B cell (primary cell): ENCODE results near the gene CFAP97D2. TPM values are rescaled to one million over a fixed set of nuclear protein-coding genes. Genes with fewer than 3 reads are reported as not detected.

Experiments used
- ATAC-seq: fragments of 200-7000 bp; cut with Tn5 transposase; one replicate; pipeline ENCODE4 v1.10.0; 2021; ENCODE audit warnings: low read depth, mild to moderate bottlenecking, moderate number of reproducible peaks, moderate library complexity
- CTCF ChIA-PET: fragments of 350-600 bp; sonication (Branson Sonifier 250); formaldehyde crosslinking; loops from one replicate; lab custom pipeline; 2021; ENCODE audit warnings: antibody characterized with exemption, inconsistent platforms; lab: Charles Lee
- POLR2A ChIA-PET: fragments of 350-600 bp; sonication (Branson Sonifier 250); formaldehyde crosslinking; loops from one replicate; lab custom pipeline; 2021; ENCODE audit warnings: antibody characterized with exemption; lab: Charles Lee
- DNase-seq: peaks from one replicate; pipeline ENCODE4 v3.0.0; 2013
- H2AFZ ChIP-seq: 2 replicates; pipeline ENCODE4 v1.6.1; 2012; ENCODE audit warnings: mild to moderate bottlenecking, low read depth, low read length; ENCODE audit not compliant: insufficient read depth, poor library complexity, severe bottlenecking
- H3K27ac ChIP-seq, 2 donors: 1 replicate in 1 of 2; 2 replicates in 1 of 2; pipeline ENCODE4 v1.5.1; 2012 to 2013; ENCODE audit warnings: low read length in 2 of 2, mild to moderate bottlenecking in 2 of 2, moderate library complexity in 1 of 2
- H3K27me3 ChIP-seq, 4 experiments: fragments of 200-600 bp in 1 of 4; sonication (generic) in 1 of 4; replicated peaks in 1 of 4; 1 replicate in 2 of 4; 2 replicates in 2 of 4; pipeline versions ENCODE4 v1.6.1 to v1.7.0; 2013 to 2016; ENCODE audit warnings: low read length in 3 of 4, mild to moderate bottlenecking in 2 of 4, mixed read lengths in 1 of 4, moderate library complexity in 1 of 4; ENCODE audit not compliant: insufficient read depth in 4 of 4, control insufficient read depth in 3 of 4; ENCODE audit errors: control extremely low read depth in 1 of 4
- H3K36me3 ChIP-seq, 2 experiments: replicated peaks in 1 of 2; 1 replicate in 1 of 2; 2 replicates in 1 of 2; pipeline versions ENCODE4 v1.6.1 to v1.7.1; 2013; ENCODE audit warnings: low read length in 1 of 2; ENCODE audit not compliant: insufficient read depth in 2 of 2, control insufficient read depth in 1 of 2; ENCODE audit errors: control extremely low read depth in 1 of 2, extremely low read depth in 1 of 2
- H3K4me1 ChIP-seq, 2 donors: fragments of 200-600 bp in 1 of 2; sonication (generic) in 1 of 2; 1 replicate in 1 of 2; 2 replicates in 1 of 2; pipeline versions ENCODE4 v1.5.1 to v1.6.1; 2013 to 2017; ENCODE audit warnings: low read length in 2 of 2; ENCODE audit not compliant: control insufficient read depth in 2 of 2, insufficient read depth in 2 of 2
- H3K4me2 ChIP-seq: replicated peaks from 2 replicates; pipeline ENCODE3; 2012; ENCODE audit warnings: mild to moderate bottlenecking, low read depth, low read length; ENCODE audit not compliant: poor library complexity, severe bottlenecking
- H3K4me3 ChIP-seq, 5 experiments: fragments of 200-600 bp in 1 of 5; sonication (generic) in 1 of 5; 1 replicate in 3 of 5; 2 replicates in 2 of 5; pipeline versions ENCODE4 v1.5.1 to v1.7.0; 2011 to 2016; ENCODE audit warnings: low read length in 4 of 5, mild to moderate bottlenecking in 4 of 5, low read depth in 2 of 5, control low read depth in 1 of 5, moderate library complexity in 1 of 5; ENCODE audit not compliant: insufficient read depth in 1 of 5; ENCODE audit errors: control extremely low read depth in 1 of 5, extremely low read depth in 1 of 5
- H3K79me2 ChIP-seq: fragments of 200-600 bp; sonication (generic); one replicate; pipeline ENCODE4 v1.6.0; 2016; ENCODE audit warnings: low read length; ENCODE audit not compliant: control insufficient read depth, insufficient read depth
- H3K9ac ChIP-seq: fragments of 200-600 bp; sonication (generic); 2 replicates; pipeline ENCODE4 v1.6.1; 2017; ENCODE audit warnings: mild to moderate bottlenecking, low read length, moderate library complexity
- H3K9me3 ChIP-seq, 3 donors: one replicate each; pipeline versions ENCODE4 v1.6.1 to v1.7.1; 2013; ENCODE audit warnings: low read length in 2 of 3; ENCODE audit not compliant: control insufficient read depth in 2 of 3, insufficient read depth in 1 of 3; ENCODE audit errors: control extremely low read depth in 1 of 3
- H4K20me1 ChIP-seq: 2 replicates; pipeline ENCODE4 v1.6.0; 2012; ENCODE audit warnings: mild to moderate bottlenecking, low read length; ENCODE audit not compliant: insufficient read depth, control insufficient read depth, poor library complexity, severe bottlenecking
- H3K27ac Mint-ChIP-seq: one replicate; pipeline ENCODE4 v1.8.0; 2021; ENCODE audit warnings: mixed read lengths
- H3K27me3 Mint-ChIP-seq: one replicate; pipeline ENCODE4 v1.8.0; 2021; ENCODE audit warnings: mixed read lengths
- H3K4me1 Mint-ChIP-seq: one replicate; pipeline ENCODE4 v1.8.0; 2021; ENCODE audit warnings: mixed read lengths
- H3K4me3 Mint-ChIP-seq: one replicate; pipeline ENCODE4 v1.8.0; 2021; ENCODE audit warnings: mixed read lengths
- H3K9me3 Mint-ChIP-seq: one replicate; pipeline ENCODE4 v1.8.0; 2022; ENCODE audit warnings: mixed read lengths; ENCODE audit not compliant: insufficient read depth
- EZH2 ChIP-seq: IDR thresholded peaks from 2 replicates; pipeline ENCODE4 v1.6.1; 2012; ENCODE audit warnings: borderline replicate concordance, low read depth, mild to moderate bottlenecking, moderate library complexity, low read length; ENCODE audit not compliant: insufficient read depth, poor library complexity, severe bottlenecking
- WGBS: methylation state at CpG from one replicate; pipeline ENCODE4 v1.1.5; 2013; ENCODE audit warnings: missing lambda C conversion rate; ENCODE audit not compliant: insufficient coverage; 5-methylcytosine and 5-hydroxymethylcytosine counted together
- intact Hi-C: fragments of 100-400 bp; cut with micrococcal nuclease; formaldehyde crosslinking; loops from one replicate; pipeline ENCODE4 v1.10.0; 2022
- polyA plus RNA-seq: library from polyadenylated mRNA; depleted of rRNA; stranded (reverse); fragments of >200 nt; gene quantifications from 2 replicates; pipeline ENCODE4 v1.2.3, GENCODE V29; 2012
- total RNA-seq, 2 donors: library from RNA; stranded (reverse); fragments of 120-200 nt in 1 of 2; gene quantifications; 1 replicate in 1 of 2; 2 replicates in 1 of 2; pipeline versions ENCODE4 v1.2.3 to v1.2.4, GENCODE V29; 2013 to 2022
- TF ChIP-seq, protein P1 (sequence below): fragments of 200-600 bp; IDR thresholded peaks from one replicate; pipeline ENCODE4 v1.8.0; 2022; ENCODE audit warnings: antibody characterized with exemption, mild to moderate bottlenecking

Gene CFAP97D2
- total and polyA plus RNA-seq, 2 donors (not counting 1 experiment from before 2014, with no cell fraction given): 0.09 to 0.22 TPM

DNA sequence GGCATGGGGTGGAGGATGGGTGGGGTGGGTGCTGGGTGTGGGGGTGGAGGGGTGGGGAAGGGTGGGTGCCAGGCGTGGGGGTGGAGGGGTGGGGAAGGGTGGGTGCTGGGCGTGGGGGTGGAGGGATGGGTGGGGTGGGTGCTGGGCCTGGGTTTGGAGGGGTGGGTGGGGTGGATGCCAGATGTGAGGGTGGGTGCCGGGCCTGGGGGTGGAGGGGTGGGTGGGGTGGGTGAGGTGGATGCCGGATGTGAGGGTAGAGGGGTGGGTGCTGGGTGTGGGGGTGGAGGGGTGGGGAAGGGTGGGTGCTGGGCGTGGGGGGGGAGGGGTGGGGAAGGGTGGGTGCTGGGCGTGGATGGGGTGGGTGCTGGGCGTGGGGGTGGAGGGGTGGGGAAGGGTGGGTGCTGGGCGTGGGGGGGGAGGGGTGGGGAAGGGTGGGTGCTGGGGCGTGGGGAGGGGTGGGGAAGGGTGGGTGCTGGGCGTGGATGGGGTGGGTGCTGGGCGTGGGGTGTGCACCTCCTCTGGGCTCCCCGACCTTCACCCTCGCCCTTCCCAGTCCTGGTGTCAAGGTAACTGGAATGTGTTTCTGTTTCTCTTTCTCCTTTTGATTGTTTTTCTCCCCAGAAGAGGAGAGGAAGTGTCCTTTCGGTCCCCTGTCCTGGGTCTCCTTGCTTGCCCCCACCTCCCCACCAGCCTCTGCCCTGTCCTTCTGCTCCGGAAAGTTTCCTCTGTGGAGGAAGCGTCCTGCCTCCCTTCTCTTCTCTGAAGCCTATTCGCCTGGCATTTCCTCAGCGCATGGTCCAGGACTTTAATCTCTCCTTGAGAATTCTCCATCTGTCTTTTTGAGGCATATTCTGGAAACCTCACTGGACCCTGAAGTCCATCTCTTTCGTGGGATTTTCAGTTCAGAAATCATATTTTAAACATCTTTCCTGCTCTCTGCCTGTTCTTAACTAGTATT is 22.9 kb upstream of the CFAP97D2 start:
- no peaks in the 10 kb centered on the region for H4K20me1 ChIP-seq
- peaks cover 3% of the 10 kb centered on the region for H3K9me3 Mint-ChIP-seq
- no peaks in the 10 kb centered on the region for H3K36me3 ChIP-seq
- H3K27me3 Mint-ChIP-seq: peaks cover 13% of the 10 kb centered on the region
- peak overlapping the region; percentile 50 for H3K27ac Mint-ChIP-seq
- H3K4me1 ChIP-seq: peaks cover 18 to 35% of the 10 kb centered on the region in 2 donors
- intact Hi-C loops: no loop called here
- CTCF ChIA-PET: interaction anchor here (1.4 kb wide), 1 partner anchor 8 kb away, joined by 5 read pairs; no protein-coding TSS in a partner anchor
- ATAC-seq (no peak), DNase-seq (no peak)
- H3K79me2 ChIP-seq: peaks cover 4% of the 10 kb centered on the region
- POLR2A ChIA-PET: no interaction called here
- peaks cover 0 to 3% (median 0%) of the 10 kb centered on the region in 4 experiments for H3K27me3 ChIP-seq
- no peak for TF ChIP-seq EZH2
- TF ChIP-seq, protein P1, sequence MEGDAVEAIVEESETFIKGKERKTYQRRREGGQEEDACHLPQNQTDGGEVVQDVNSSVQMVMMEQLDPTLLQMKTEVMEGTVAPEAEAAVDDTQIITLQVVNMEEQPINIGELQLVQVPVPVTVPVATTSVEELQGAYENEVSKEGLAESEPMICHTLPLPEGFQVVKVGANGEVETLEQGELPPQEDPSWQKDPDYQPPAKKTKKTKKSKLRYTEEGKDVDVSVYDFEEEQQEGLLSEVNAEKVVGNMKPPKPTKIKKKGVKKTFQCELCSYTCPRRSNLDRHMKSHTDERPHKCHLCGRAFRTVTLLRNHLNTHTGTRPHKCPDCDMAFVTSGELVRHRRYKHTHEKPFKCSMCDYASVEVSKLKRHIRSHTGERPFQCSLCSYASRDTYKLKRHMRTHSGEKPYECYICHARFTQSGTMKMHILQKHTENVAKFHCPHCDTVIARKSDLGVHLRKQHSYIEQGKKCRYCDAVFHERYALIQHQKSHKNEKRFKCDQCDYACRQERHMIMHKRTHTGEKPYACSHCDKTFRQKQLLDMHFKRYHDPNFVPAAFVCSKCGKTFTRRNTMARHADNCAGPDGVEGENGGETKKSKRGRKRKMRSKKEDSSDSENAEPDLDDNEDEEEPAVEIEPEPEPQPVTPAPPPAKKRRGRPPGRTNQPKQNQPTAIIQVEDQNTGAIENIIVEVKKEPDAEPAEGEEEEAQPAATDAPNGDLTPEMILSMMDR: no peak
- H3K9me3 ChIP-seq: no peaks in the 10 kb centered on the region
- no peak overlapping the region for H3K9ac ChIP-seq
- no peak overlapping the region for H3K4me3 ChIP-seq
- no peak overlapping the region for H2AFZ ChIP-seq
- H3K4me1 Mint-ChIP-seq: peaks cover 58% of the 10 kb centered on the region
- no peak overlapping the region for H3K27ac ChIP-seq
- WGBS: 85% methylated on average over 5 of the region's 19 CpGs
- peak overlapping the region; percentile 46 for H3K4me3 Mint-ChIP-seq
- H3K4me2 ChIP-seq: peak overlapping the region; percentile 37
